MM.1S (cell line): ENCODE results near the gene ALKBH3.

Experiments used
- DNase-seq: peaks from one replicate; pipeline ENCODE4 v3.0.0-alpha.2; 2015
- H2AFZ ChIP-seq: fragments of 300-600 bp; sonication (generic); 2 replicates; pipeline ENCODE4 v1.6.0; 2016; ENCODE audit warnings: antibody characterized with exemption, low read length
- H3F3A ChIP-seq: fragments of 300-600 bp; sonication (generic); 2 replicates; pipeline ENCODE4 v1.6.1; 2016; ENCODE audit warnings: mild to moderate bottlenecking, antibody characterized with exemption, low read length, moderate library complexity, mixed read lengths; ENCODE audit not compliant: insufficient read depth
- H3K27ac ChIP-seq: fragments of 300-600 bp; sonication (generic); 2 replicates; pipeline ENCODE4 v1.5.1; 2016; ENCODE audit warnings: mild to moderate bottlenecking, low read length
- H3K27me3 ChIP-seq: fragments of 300-600 bp; sonication (generic); replicated peaks from 2 replicates; pipeline ENCODE4 v1.6.0; 2016; ENCODE audit warnings: low read length; ENCODE audit not compliant: insufficient read depth
- H3K36me3 ChIP-seq: fragments of 300-600 bp; sonication (generic); replicated peaks from 2 replicates; pipeline ENCODE4 v1.6.1; 2016; ENCODE audit warnings: mild to moderate bottlenecking, low read length, mixed read lengths; ENCODE audit not compliant: insufficient read depth
- H3K4me1 ChIP-seq: fragments of 300-600 bp; sonication (generic); 2 replicates; pipeline ENCODE4 v1.6.1; 2016; ENCODE audit warnings: low read length, mixed read lengths
- H3K4me2 ChIP-seq: fragments of 300-600 bp; sonication (generic); 2 replicates; pipeline ENCODE4 v1.6.0; 2016; ENCODE audit warnings: low read depth, low read length
- H3K4me3 ChIP-seq: fragments of 300-600 bp; sonication (generic); 2 replicates; pipeline ENCODE4 v1.5.1; 2016; ENCODE audit warnings: low read length, mixed read lengths
- H3K79me2 ChIP-seq: fragments of 300-600 bp; sonication (generic); 2 replicates; pipeline ENCODE4 v1.6.1; 2016; ENCODE audit warnings: mixed run types, low read length, mixed read lengths
- H3K9ac ChIP-seq: fragments of 300-600 bp; sonication (generic); 2 replicates; pipeline ENCODE4 v1.6.1; 2016; ENCODE audit warnings: low read length, mixed read lengths
- H3K9me2 ChIP-seq: fragments of 300-600 bp; sonication (generic); replicated peaks from 2 replicates; pipeline ENCODE4 v1.6.1; 2016; ENCODE audit warnings: mild to moderate bottlenecking, low read length, mixed read lengths; ENCODE audit not compliant: insufficient read depth
- H3K9me3 ChIP-seq: fragments of 300-600 bp; sonication (generic); replicated peaks from 2 replicates; pipeline ENCODE4 v1.6.1; 2016; ENCODE audit warnings: mild to moderate bottlenecking, low read length, mixed read lengths; ENCODE audit not compliant: insufficient read depth
- H4K20me1 ChIP-seq: fragments of 300-600 bp; sonication (generic); 2 replicates; pipeline ENCODE4 v1.6.1; 2016; ENCODE audit warnings: mild to moderate bottlenecking, low read length, moderate library complexity, mixed read lengths; ENCODE audit not compliant: insufficient read depth
- CTCF ChIP-seq: fragments of 300-600 bp; sonication (generic); IDR thresholded peaks from 2 replicates; pipeline ENCODE4 v1.5.1; 2016; ENCODE audit warnings: antibody characterized with exemption, low read length, mixed read lengths
- EZH2 ChIP-seq: fragments of 300-600 bp; sonication (generic); optimal IDR thresholded peaks from 2 replicates; pipeline ENCODE3; 2017; ENCODE audit warnings: low read depth, mild to moderate bottlenecking, antibody characterized with exemption, low read length, mixed read lengths
- EZH2phosphoT487 ChIP-seq: fragments of 300-600 bp; sonication (generic); IDR thresholded peaks from 2 replicates; pipeline ENCODE4 v1.6.1; 2018; ENCODE audit warnings: antibody characterized with exemption, low read length

The ALKBH3 gene

GRCh38 chr11:43962383-43963278 lies 82.0 kb downstream of the ALKBH3 start:
- Histone ChIP-seq H3K4me1 (no peaks in the 10 kb centered on the region), H3K9me2 (no peaks in the 10 kb centered on the region), H4K20me1 (no peaks in the 10 kb centered on the region), H2AFZ (no peak overlapping the region), H3K79me2 (no peaks in the 10 kb centered on the region), H3K27ac (no peak overlapping the region), H3K4me3 (no peak overlapping the region), H3F3A (no peaks in the 10 kb centered on the region), H3K9me3 (no peaks in the 10 kb centered on the region), H3K36me3 (no peaks in the 10 kb centered on the region), H3K4me2 (no peak overlapping the region), H3K27me3 (no peaks in the 10 kb centered on the region), H3K9ac (no peak overlapping the region)
- DNase-seq, result no peak
- TF ChIP-seq CTCF (no peak), EZH2phosphoT487 (no peak)

GRCh38 chr11:43963279-43963620 lies 82.6 kb downstream of the ALKBH3 start:
- Histone ChIP-seq H3K9me3 (no peaks in the 10 kb centered on the region), H3F3A (no peaks in the 10 kb centered on the region), H2AFZ (no peak overlapping the region), H3K79me2 (no peaks in the 10 kb centered on the region), H3K4me3 (no peak overlapping the region), H3K36me3 (no peaks in the 10 kb centered on the region), H3K9me2 (no peaks in the 10 kb centered on the region), H4K20me1 (no peaks in the 10 kb centered on the region), H3K9ac (no peak overlapping the region), H3K4me1 (no peaks in the 10 kb centered on the region), H3K27me3 (no peaks in the 10 kb centered on the region), H3K4me2 (no peak overlapping the region), H3K27ac (no peak overlapping the region)
- TF ChIP-seq EZH2 (no peak), CTCF (no peak), EZH2phosphoT487 (no peak)
- no peak for DNase-seq

- Histone ChIP-seq H3K4me3 (no peak overlapping the region), H3K4me2 (no peak overlapping the region), H4K20me1 (no peaks in the 10 kb centered on the region), H3K79me2 (no peaks in the 10 kb centered on the region), H2AFZ (no peak overlapping the region), H3K9ac (no peak overlapping the region), H3K36me3 (no peaks in the 10 kb centered on the region), H3K9me3 (no peaks in the 10 kb centered on the region), H3F3A (no peaks in the 10 kb centered on the region), H3K4me1 (no peaks in the 10 kb centered on the region), H3K9me2 (no peaks in the 10 kb centered on the region), H3K27ac (no peak overlapping the region), H3K27me3 (no peaks in the 10 kb centered on the region)
- TF ChIP-seq EZH2phosphoT487 (no peak), EZH2 (no peak), CTCF (no peak)
- DNase-seq, result no peak
Measured at GRCh38 chr11:43967661-43968060, 87.0 kb downstream of the ALKBH3 start.
